HepG2 (cell line): ENCODE data around the gene KCNJ14. TPM values are rescaled to one million over a fixed set of nuclear protein-coding genes. Genes with fewer than 3 reads are reported as not detected.

Experiments
- AGO1 ChIP-seq: fragments of 200-400 bp; formaldehyde crosslinking; IDR thresholded peaks from 2 replicates; pipeline ENCODE4 v1.6.1; 2017; ENCODE audit warnings: mild to moderate bottlenecking, low read depth, low read length, moderate library complexity; ENCODE audit not compliant: poor library complexity, severe bottlenecking
- CHD4 ChIP-seq: fragments of 200-600 bp; sonication (generic); IDR thresholded peaks from 2 replicates; pipeline ENCODE4 v1.7.0; 2017; ENCODE audit warnings: mild to moderate bottlenecking, low read length, borderline replicate concordance
- DNMT1 ChIP-seq: sonication (generic); formaldehyde crosslinking; IDR thresholded peaks from 2 replicates; pipeline ENCODE4 v1.5.1; 2020; ENCODE audit warnings: mild to moderate bottlenecking, missing genetic modification reagents
- HDAC2 ChIP-seq: sonication (generic); formaldehyde crosslinking; IDR thresholded peaks from 2 replicates; pipeline ENCODE4 v1.4.0; 2020; ENCODE audit warnings: missing genetic modification reagents
- HIVEP1 ChIP-seq: sonication (generic); formaldehyde crosslinking; IDR thresholded peaks from 2 replicates; pipeline ENCODE4 v1.4.0; 2020; ENCODE audit warnings: mild to moderate bottlenecking, missing genetic modification reagents
- IKZF5 ChIP-seq: IDR thresholded peaks from 2 replicates; pipeline ENCODE4 v1.6.1; 2018; ENCODE audit warnings: missing genetic modification reagents, mild to moderate bottlenecking, missing compliant biosample characterization
- LCORL ChIP-seq, 2 experiments: fragments of 450-650 bp in 1 of 2; sonication (generic) in 1 of 2; formaldehyde crosslinking in 1 of 2; IDR thresholded peaks; 2 replicates each; pipeline versions ENCODE4 v1.5.0 to v1.6.1; 2017 to 2020; ENCODE audit warnings: antibody characterized with exemption in 1 of 2, missing genetic modification reagents in 1 of 2
- MXD3 ChIP-seq: IDR thresholded peaks from 2 replicates; pipeline ENCODE4 v1.6.1; 2016; ENCODE audit warnings: mild to moderate bottlenecking, missing biosample characterization, missing genetic modification reagents
- MXI1 ChIP-seq: IDR thresholded peaks from 3 replicates; pipeline ENCODE4 v1.6.1; 2012; ENCODE audit warnings: low read depth, low read length, inconsistent platforms, borderline replicate concordance
- NR2F2 ChIP-seq: IDR thresholded peaks from 2 replicates; pipeline ENCODE4 v1.6.1; 2012; ENCODE audit warnings: low read depth, inconsistent platforms, borderline replicate concordance
- PAF1 ChIP-seq: IDR thresholded peaks from 2 replicates; pipeline ENCODE4 v1.6.1; 2016; ENCODE audit warnings: missing genetic modification reagents, missing compliant biosample characterization
- PTBP1 ChIP-seq: fragments of 200-400 bp; formaldehyde crosslinking; IDR thresholded peaks from 2 replicates; pipeline ENCODE4 v1.6.1; 2018; ENCODE audit warnings: low read length, low read depth; ENCODE audit not compliant: poor library complexity, severe bottlenecking
- SRY ChIP-seq: sonication (generic); formaldehyde crosslinking; IDR thresholded peaks from 2 replicates; pipeline ENCODE4 v1.8.0; 2022; ENCODE audit warnings: mild to moderate bottlenecking, missing genetic modification reagents
- TAF15 ChIP-seq: fragments of 200-400 bp; formaldehyde crosslinking; IDR thresholded peaks from one replicate; pipeline ENCODE4 v1.6.1; 2018; ENCODE audit warnings: mild to moderate bottlenecking, low read depth, low read length; ENCODE audit not compliant: poor library complexity, severe bottlenecking
- ZFYVE20 ChIP-seq: sonication (generic); formaldehyde crosslinking; IDR thresholded peaks from 2 replicates; pipeline ENCODE4 v1.8.0; 2023; ENCODE audit warnings: low read depth, mild to moderate bottlenecking, moderate library complexity, missing genetic modification reagents, borderline replicate concordance
- ZNF225 ChIP-seq: sonication (generic); formaldehyde crosslinking; IDR thresholded peaks from 2 replicates; pipeline ENCODE4 v1.4.0; 2020; ENCODE audit warnings: mild to moderate bottlenecking, missing genetic modification reagents
- ZNF232 ChIP-seq: sonication (generic); formaldehyde crosslinking; IDR thresholded peaks from 2 replicates; pipeline ENCODE4 v1.4.0; 2020; ENCODE audit warnings: missing genetic modification reagents, borderline replicate concordance
- ZNF24 ChIP-seq: fragments of 450-650 bp; IDR thresholded peaks from 2 replicates; pipeline ENCODE4 v1.6.1; 2017; ENCODE audit warnings: antibody characterized with exemption, mild to moderate bottlenecking
- ZNF33A ChIP-seq: sonication (generic); formaldehyde crosslinking; IDR thresholded peaks from 2 replicates; pipeline ENCODE4 v1.5.1; 2020; ENCODE audit warnings: missing genetic modification reagents, mild to moderate bottlenecking, moderate library complexity, borderline replicate concordance
- ZNF619 ChIP-seq: sonication (generic); formaldehyde crosslinking; IDR thresholded peaks from 2 replicates; pipeline ENCODE4 v1.4.0; 2020; ENCODE audit warnings: mild to moderate bottlenecking, missing genetic modification reagents
- ZNF644 ChIP-seq: IDR thresholded peaks from 2 replicates; pipeline ENCODE4 v1.6.1; 2016; ENCODE audit warnings: low read depth
- ZNF720 ChIP-seq: sonication (generic); formaldehyde crosslinking; IDR thresholded peaks from 2 replicates; pipeline ENCODE4 v1.4.0; 2020; ENCODE audit warnings: missing genetic modification reagents
- ZXDC ChIP-seq: sonication (generic); formaldehyde crosslinking; IDR thresholded peaks from 2 replicates; pipeline ENCODE4 v1.5.0; 2020; ENCODE audit warnings: mild to moderate bottlenecking, missing genetic modification reagents
- polyA plus RNA-seq, 8 experiments: library from polyadenylated mRNA; depleted of rRNA in 3 of 8; stranded (reverse) in 7 of 8; unstranded in 1 of 8; fragments of >200 nt; fragmentation: Illumina TruSeq in 4 of 8; extraction: Trizol in 4 of 8; gene quantifications; 2 replicates each; pipeline versions ENCODE4 v1.2.1 to v1.2.3, GENCODE V29; 2011 to 2016; ENCODE audit warnings: low read depth in 4 of 8, missing spikeins in 1 of 8, mixed read lengths in 1 of 8; ENCODE audit not compliant: insufficient read depth in 1 of 8
- total RNA-seq, 5 experiments: library from RNA; depleted of rRNA; stranded (reverse); fragments of >200 nt; fragmentation: Illumina TruSeq; extraction: Trizol; gene quantifications; 2 replicates each; pipeline ENCODE4 v1.2.3, GENCODE V29; 2016; ENCODE audit warnings: low read depth in 1 of 5
- TF ChIP-seq, protein P1 (sequence below): sonication (generic); formaldehyde crosslinking; conservative IDR thresholded peaks from 2 replicates; pipeline ENCODE4 v1.8.1; 2023; ENCODE audit warnings: missing genetic modification reagents

Gene KCNJ14
- total and polyA plus RNA-seq, 2 of the 13 experiments (the other 11 are each of a cell fraction or from before 2014, with no cell fraction given) = 0.20 to 0.51 TPM

DNA sequence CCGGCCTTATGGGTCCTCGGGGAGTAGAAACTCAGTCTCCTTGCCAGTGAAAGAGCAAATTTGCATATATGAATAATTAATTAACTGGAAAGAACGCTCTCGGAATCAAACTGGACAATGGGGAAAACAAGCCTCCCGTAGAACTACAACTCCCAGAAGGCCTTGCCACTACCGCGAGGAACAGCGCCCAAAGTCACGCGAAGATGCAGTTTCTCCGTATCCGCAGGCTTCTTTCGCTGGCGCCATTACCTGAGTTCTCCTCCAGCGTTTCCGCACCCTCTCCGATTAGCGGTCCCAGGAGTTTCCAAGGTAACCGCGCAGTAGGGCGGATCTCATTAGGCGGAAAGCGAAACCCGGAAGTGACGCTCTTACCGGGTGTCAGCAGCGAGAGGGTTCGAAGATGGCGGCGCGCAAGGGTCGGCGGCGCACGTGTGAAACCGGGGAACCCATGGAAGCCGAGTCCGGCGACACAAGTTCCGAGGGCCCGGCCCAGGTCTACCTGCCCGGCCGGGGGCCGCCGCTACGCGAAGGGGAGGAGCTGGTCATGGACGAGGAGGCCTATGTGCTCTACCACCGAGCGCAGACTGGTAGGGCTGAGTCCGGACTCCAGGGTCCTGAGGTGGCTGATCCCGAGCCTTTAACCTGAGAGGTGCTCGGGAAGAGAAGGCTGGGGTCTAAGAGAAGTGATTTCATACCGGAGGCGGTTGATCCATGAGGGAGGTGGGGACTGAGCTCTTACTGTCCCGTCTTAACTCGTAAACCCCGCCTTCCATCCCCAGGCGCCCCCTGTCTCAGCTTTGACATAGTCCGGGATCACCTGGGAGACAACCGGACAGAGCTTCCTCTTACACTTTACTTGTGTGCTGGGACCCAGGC lies 9.5 kb upstream of the KCNJ14 start, which contains the start of gene GRWD1 (continued):
- TF ChIP-seq ZXDC (CRISPR knock-in tag) = no peak
- peak; percentile 97 for TF ChIP-seq MXD3 (CRISPR knock-in tag)
- TF ChIP-seq ZNF619 (CRISPR knock-in tag) = peak; percentile 58; the same call in 1 of the 2 replicates
- peak; percentile 71; the same call in 1 of the 2 replicates for TF ChIP-seq ZNF225 (CRISPR knock-in tag)
- TF ChIP-seq ZNF232 (CRISPR knock-in tag) = 0 out of 2 replicates have a peak, but pooled peaks have one; percentile 28
- no peak for TF ChIP-seq DNMT1 (CRISPR knock-in tag)
- TF ChIP-seq ZNF720 (CRISPR knock-in tag) = no peak
- 0 out of 2 replicates have a peak, but pooled peaks have one; percentile 15 for TF ChIP-seq ZNF33A
- no peak for TF ChIP-seq PAF1
- TF ChIP-seq SRY (CRISPR knock-in tag) = no peak
- peak; percentile 99 for TF ChIP-seq MXI1
- peak; percentile 76 for TF ChIP-seq HDAC2 (CRISPR knock-in tag)
- no peak for TF ChIP-seq CHD4
- TF ChIP-seq ZFYVE20 (CRISPR knock-in tag) = no peak
- TF ChIP-seq IKZF5 (CRISPR knock-in tag) = peak; percentile 61
- no peak for TF ChIP-seq PTBP1
- TF ChIP-seq ZNF24 = no peak
- TF ChIP-seq, protein P1, sequence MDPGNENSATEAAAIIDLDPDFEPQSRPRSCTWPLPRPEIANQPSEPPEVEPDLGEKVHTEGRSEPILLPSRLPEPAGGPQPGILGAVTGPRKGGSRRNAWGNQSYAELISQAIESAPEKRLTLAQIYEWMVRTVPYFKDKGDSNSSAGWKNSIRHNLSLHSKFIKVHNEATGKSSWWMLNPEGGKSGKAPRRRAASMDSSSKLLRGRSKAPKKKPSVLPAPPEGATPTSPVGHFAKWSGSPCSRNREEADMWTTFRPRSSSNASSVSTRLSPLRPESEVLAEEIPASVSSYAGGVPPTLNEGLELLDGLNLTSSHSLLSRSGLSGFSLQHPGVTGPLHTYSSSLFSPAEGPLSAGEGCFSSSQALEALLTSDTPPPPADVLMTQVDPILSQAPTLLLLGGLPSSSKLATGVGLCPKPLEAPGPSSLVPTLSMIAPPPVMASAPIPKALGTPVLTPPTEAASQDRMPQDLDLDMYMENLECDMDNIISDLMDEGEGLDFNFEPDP (CRISPR knock-in tag) = no peak
- no peak for TF ChIP-seq ZNF644
- TF ChIP-seq NR2F2 = no peak
- no peak for TF ChIP-seq AGO1
- no peak for TF ChIP-seq TAF15
- no peak for TF ChIP-seq LCORL (IDR thresholded peaks at IDR 0.05)
- peak; percentile 49; the same call in 1 of the 2 replicates for TF ChIP-seq LCORL (CRISPR knock-in tag; IDR thresholded peaks at IDR 0.05)
- no peak; the same call in 1 of the 2 replicates for TF ChIP-seq HIVEP1 (CRISPR knock-in tag)
